ENCODE results near the gene BNIP3.
"Not testable (repeated sequence)": the region's sequence is repeated elsewhere in the genome, so short reads cannot be mapped to it uniquely, and the experiment has no call there.

The BNIP3 gene

DNA sequence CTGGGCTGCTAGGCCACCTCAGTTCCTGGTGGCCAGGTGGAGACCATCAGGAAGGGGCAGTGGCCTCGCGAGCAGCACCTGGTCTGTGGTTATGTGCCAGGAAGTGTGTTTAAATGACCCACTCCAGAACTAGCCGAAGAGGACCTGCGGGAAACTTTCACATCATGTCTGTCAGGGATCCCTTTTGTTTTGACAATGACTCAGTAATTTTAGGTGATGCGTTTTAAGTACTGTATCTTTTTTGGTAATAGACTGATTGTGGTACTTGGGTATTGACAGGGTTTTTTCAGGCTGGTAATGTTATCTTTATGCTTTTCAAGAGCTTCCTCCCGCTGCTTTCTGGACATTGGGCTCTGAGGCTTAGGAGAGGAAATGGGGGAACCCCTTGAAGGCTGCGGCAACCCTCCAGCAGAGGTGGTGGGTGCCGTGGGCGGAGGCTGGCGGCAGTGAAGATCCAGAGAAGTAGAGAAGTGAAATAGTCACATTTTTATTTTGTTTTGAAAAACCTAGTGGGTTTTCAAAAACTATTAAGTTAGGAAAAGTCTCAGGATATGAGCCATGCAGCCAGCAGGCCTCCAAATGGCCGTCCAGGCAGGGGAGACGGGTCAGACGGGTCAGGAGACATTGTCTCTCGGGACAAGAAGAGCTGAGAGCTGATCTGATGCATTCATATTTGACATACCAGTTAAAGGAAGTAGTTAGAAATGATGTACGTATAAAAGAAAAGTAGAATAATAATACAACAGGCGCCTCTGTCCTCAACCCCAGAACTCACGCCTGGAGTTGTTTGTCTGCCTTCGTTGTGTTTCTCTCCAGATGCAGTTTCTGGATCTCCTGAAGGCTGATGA is 53.3 kb downstream of the BNIP3 start:
- DNase-seq: no peak

DNA sequence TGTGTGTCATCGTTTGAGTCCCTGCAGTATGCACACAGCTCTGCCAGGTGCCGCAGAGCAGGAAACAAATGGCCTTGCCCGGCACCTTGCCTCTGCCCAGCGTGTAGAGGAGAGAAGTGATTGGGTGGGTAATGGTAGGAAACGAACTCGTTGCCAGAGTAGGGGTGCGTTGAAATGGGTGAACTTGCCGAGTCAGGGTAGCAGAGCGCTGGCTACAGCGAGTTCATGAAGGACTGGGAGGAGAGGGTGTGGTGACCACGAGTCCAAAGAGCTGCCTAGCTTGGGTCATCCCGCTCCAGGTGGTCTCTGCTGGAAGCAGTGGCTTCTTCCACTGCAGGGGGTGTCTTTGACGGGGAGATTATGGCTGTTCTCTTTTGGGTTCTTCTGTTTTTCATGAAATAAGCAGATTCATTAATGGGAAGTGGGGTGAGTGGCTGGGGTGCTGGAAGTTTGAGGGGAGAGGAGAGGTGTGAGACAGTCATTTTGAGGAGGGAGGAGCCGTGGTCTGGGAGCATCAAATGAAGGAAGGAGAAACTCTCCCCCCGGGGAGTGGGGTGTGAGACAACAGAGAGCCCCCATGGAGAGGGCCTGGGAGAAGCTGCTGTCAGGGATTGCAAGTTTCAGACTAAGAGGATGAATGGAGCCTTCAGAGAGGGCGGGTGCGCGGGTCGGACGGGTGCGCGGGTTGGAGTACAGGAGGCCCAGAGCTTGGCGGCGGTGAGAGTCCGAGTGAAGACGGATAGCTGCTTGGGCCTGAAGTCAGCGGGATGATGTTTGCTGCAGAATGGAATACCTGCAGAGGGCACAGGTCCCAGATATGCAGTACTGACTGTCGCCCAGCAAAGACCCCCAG is 54.8 kb downstream of the BNIP3 start:
- DNase-seq: no peak

DNA sequence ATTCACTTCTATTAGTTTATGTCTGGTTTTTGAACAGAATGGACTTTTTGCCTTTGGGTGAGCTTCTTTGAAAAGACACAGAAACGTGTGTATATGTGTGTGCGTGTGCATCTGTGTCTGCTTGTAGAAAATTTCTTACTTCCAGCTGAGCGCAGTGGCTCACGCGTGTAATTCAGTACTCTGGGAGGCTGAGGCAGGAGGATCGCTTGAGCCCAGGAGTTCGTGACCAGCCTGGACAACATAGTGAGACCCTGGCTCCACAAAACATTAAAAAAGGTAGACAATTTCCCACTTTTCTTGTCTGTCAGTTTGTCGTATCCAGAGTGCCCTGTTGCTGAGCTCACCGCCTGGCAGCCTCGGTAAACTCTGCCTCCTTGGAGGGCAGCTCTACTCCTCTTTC is 55.5 kb downstream of the BNIP3 start:
- no peak for DNase-seq

DNA sequence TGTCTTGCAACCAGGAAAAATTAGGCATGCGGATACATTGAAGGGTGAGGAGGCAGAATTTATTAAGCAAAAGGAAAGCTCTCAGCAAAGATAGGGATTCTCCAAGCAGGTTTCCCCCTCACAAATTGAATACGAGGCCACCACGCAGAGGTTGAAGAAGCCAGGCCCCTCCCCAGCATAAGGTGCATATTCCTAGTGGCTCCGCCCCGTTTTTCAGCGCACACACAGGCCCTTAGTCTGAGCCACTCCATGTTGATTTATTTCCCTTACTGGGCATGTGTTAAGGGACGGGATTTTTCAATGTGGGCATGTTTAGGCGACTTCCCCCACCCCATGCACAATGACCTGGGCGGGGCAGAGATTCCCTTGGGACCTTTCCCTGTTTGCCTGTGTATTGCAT is 56.0 kb downstream of the BNIP3 start:
- no peak for DNase-seq

DNA sequence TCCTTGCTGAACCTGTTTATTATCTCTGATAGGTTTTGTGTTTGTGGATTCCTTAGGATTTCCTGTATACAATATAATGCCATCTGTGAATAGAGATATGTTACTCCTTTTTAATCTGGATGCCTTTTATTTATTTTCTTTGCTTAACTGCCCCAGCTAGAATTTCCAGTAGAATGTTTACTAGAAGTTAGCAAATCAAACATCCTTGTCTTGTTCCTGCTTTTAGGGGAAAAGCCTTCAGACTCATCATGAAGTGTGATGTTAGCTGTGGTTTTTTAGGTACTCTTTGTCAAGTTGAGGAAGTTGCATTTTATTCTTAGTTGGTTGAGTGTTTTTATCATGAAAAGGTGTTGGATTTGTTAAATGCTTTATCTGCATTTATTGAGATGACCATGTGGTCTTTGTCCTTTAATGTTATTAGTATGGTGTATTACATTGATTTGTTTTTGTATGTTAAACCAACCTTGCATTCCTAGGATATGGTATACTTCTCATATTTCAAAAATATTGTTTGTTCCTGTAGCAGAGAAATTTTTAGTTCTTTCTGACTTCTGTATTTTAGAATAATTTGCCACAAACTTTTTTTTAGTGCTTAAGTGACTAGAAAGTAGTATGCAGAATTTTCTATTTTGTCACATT is 56.6 kb downstream of the BNIP3 start:
- DNase-seq: no peak

DNA sequence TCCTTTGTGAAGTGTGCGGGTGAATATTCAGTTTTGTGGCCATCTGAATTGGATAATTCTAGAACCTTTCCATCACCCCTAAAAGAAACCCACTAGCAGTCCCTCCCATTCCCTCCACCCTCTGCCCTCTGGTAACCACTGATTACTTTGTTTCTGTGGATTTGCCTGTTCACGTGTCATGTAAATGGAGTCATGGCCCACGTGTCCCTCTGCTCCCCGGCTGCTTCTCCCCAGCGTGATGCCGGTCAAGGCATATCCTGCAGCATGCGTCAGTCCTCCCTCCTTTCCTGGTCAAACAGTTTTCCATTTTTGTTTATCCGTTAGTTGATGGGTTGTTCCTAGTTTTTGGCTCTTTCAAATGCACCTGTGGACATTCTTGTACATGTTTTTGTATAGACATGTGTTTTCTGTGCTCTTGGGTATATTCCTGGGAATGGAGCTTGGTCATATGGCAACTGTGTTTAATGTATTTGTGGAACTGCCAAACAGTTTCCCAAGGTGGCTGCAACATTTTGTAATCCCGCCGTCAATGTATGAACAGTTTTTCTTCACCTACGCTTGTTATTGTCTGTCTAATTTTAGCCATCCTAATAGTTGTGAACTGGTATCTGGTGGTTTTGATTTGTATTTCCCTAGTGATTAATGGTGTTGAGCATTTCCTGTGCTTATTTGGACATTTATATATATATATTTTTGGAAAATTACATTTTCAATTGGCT is 58.5 kb downstream of the BNIP3 start:
- DNase-seq: no peak

DNA sequence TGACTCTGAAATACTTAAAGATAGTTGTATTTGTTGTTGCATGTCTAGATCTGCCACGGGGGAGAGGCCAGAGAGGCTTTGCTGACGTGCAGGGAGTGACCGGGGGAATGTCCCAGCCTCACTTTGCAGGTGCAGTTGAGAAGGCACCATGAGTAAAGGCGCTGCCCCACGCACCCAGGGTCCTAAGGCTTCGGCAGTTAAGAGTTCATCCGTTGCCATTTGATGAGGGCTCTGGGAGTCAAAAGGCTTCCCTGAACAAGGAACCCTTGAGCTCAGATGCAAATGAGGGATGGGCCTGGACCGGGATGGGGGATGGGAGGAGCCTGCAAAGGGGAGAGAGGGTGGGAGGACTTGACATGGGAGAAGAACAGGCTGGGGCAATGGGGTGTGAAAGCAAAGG is 60.5 kb downstream of the BNIP3 start:
- DNase-seq: no peak

DNA sequence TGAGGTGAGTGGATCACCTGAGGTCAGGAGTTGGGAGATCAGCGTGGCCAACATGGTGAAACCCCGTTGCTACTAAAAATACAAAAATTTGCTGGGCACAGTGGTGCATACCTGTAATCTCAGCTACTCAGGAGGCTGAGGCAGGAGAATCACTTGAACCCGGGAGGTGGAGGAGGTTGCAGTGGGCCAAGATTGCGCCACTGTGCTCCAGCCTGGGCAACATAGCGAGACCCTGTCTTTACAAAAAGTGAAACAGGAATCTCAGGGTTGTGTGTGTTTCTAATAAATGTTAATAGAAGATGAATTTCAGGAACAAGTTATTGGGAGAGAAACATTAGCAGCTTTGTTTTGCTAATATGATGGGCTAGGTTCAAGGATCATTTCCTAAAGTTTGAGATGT is 61.0 kb downstream of the BNIP3 start:
- no peak for DNase-seq

DNA sequence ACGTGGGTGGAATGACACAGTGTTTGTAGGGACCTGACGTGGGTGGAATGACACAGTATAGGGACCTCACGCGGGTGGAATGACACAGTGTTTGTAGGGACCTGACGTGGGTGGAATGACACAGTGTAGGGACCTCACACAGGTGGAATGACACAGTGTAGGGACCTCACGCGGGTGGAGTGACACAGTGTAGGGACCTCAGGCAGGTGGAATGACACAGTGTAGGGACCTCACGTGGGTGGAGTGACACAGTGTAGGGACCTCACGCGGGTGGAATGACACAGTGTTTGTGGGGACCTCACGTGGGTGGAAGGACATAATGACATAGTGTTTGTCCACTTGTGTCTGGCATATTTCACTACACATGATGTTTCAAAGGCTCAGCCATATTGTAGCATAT is 61.6 kb downstream of the BNIP3 start:
- DNase-seq: no peak

DNA sequence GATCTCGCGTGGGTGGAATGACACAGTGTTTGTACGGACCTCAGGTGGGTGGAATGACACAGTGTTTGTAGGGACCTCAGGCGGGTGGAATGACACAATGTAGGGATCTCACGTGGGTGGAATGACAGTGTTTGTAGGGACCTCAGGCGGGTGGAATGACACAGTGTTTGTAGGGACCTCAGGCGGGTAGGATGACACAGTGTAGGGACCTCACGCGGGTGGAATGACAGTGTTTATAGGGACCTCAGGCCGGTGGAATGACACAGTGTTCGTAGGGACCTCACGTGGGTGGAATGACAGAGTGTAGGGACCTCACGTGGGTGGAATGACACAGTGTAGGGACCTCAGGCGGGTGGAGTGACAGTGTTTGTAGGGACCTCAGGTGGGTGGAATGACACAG is 62.3 kb downstream of the BNIP3 start:
- not testable (repeated sequence) for DNase-seq

All from SW 1271 (cell line).